ENCODE data around the gene PTPN13.

PTPN13 gene

GRCh38 chr4:86678796-86679195 lies 84.7 kb downstream of the PTPN13 start:
- Histone ChIP-seq H3K27me3 (ENCODE audit: insufficient read depth, low read length, poor library complexity, severe bottlenecking) (no peaks in the 10 kb centered on the region), H3F3A (ENCODE audit: low read depth) (no peaks in the 10 kb centered on the region), H3K9ac (ENCODE audit: low read depth, low read length, poor library complexity, severe bottlenecking) (no peak overlapping the region), H4K20me1 (ENCODE audit: insufficient read depth, low read length, poor library complexity, severe bottlenecking) (no peaks in the 10 kb centered on the region), H3K4me3 (ENCODE audit: low read length, poor library complexity, severe bottlenecking) (no peak overlapping the region), H3K9me2 (replicated peaks; ENCODE audit: low read depth, low read length) (no peaks in the 10 kb centered on the region), H2AFZ (ENCODE audit: low read length) (no peak overlapping the region), H3K9me3 (ENCODE audit: insufficient read depth, low read depth, low read length) (no peaks in the 10 kb centered on the region), H3K79me2 (ENCODE audit: insufficient read depth, low read length) (no peaks in the 10 kb centered on the region), H3K4me1 (ENCODE audit: insufficient read depth, low read length, poor library complexity, severe bottlenecking) (no peaks in the 10 kb centered on the region), H3K4me2 (ENCODE audit: low read depth, low read length, poor library complexity, severe bottlenecking) (no peak overlapping the region), H3K36me3 (ENCODE audit: insufficient read depth, low read length) (no peaks in the 10 kb centered on the region)
- no peak for TF ChIP-seq EZH2phosphoT487 (IDR thresholded peaks at IDR 0.05; ENCODE audit: borderline replicate concordance)
- no peak for TF ChIP-seq CTCF (conservative IDR thresholded peaks at IDR 0.05; ENCODE audit: low read length)

- H3K4me3 ChIP-seq (ENCODE audit: low read length, poor library complexity, severe bottlenecking): no peak overlapping the region
- no peaks in the 10 kb centered on the region for H3K79me2 ChIP-seq (ENCODE audit: insufficient read depth, low read length)
- H3K9me3 ChIP-seq (ENCODE audit: insufficient read depth, low read depth, low read length): no peaks in the 10 kb centered on the region
- H3F3A ChIP-seq (ENCODE audit: low read depth): no peaks in the 10 kb centered on the region
- no peaks in the 10 kb centered on the region for H3K36me3 ChIP-seq (ENCODE audit: insufficient read depth, low read length)
- no peaks in the 10 kb centered on the region for H3K4me1 ChIP-seq (ENCODE audit: insufficient read depth, low read length, poor library complexity, severe bottlenecking)
- no peak for TF ChIP-seq EZH2phosphoT487 (IDR thresholded peaks at IDR 0.05; ENCODE audit: borderline replicate concordance)
- TF ChIP-seq CTCF (conservative IDR thresholded peaks at IDR 0.05; ENCODE audit: low read length): no peak
- H3K9ac ChIP-seq (ENCODE audit: low read depth, low read length, poor library complexity, severe bottlenecking): no peak overlapping the region
- H3K4me2 ChIP-seq (ENCODE audit: low read depth, low read length, poor library complexity, severe bottlenecking): no peak overlapping the region
- no peak overlapping the region for H2AFZ ChIP-seq (ENCODE audit: low read length)
- no peaks in the 10 kb centered on the region for H3K9me2 ChIP-seq (replicated peaks; ENCODE audit: low read depth, low read length)
- no peaks in the 10 kb centered on the region for H3K27me3 ChIP-seq (ENCODE audit: insufficient read depth, low read length, poor library complexity, severe bottlenecking)
- H4K20me1 ChIP-seq (ENCODE audit: insufficient read depth, low read length, poor library complexity, severe bottlenecking): no peaks in the 10 kb centered on the region
Observed at GRCh38 chr4:86679441-86679840, 85.3 kb downstream of the PTPN13 start.

GRCh38 chr4:86683167-86683566 lies 89.1 kb downstream of the PTPN13 start:
- Histone ChIP-seq H3F3A (ENCODE audit: low read depth) (no peaks in the 10 kb centered on the region), H4K20me1 (ENCODE audit: insufficient read depth, low read length, poor library complexity, severe bottlenecking) (no peaks in the 10 kb centered on the region), H3K9ac (ENCODE audit: low read depth, low read length, poor library complexity, severe bottlenecking) (no peak overlapping the region), H3K27me3 (ENCODE audit: insufficient read depth, low read length, poor library complexity, severe bottlenecking) (no peaks in the 10 kb centered on the region), H3K79me2 (ENCODE audit: insufficient read depth, low read length) (no peaks in the 10 kb centered on the region), H3K9me2 (replicated peaks; ENCODE audit: low read depth, low read length) (no peaks in the 10 kb centered on the region), H3K9me3 (ENCODE audit: insufficient read depth, low read depth, low read length) (no peaks in the 10 kb centered on the region), H2AFZ (ENCODE audit: low read length) (no peak overlapping the region), H3K4me3 (ENCODE audit: low read length, poor library complexity, severe bottlenecking) (no peak overlapping the region), H3K4me1 (ENCODE audit: insufficient read depth, low read length, poor library complexity, severe bottlenecking) (no peaks in the 10 kb centered on the region), H3K4me2 (ENCODE audit: low read depth, low read length, poor library complexity, severe bottlenecking) (no peak overlapping the region), H3K36me3 (ENCODE audit: insufficient read depth, low read length) (no peaks in the 10 kb centered on the region)
- no peak for TF ChIP-seq EZH2phosphoT487 (IDR thresholded peaks at IDR 0.05; ENCODE audit: borderline replicate concordance)
- TF ChIP-seq CTCF (conservative IDR thresholded peaks at IDR 0.05; ENCODE audit: low read length): no peak

Measured in Loucy (cell line).